GM12865 (cell line): ENCODE measurements around the gene DENND1A.

Source experiments
- DNase-seq: peaks from one replicate; pipeline ENCODE4 v3.0.0; 2010; ENCODE audit warnings: low read depth
- H3K4me3 ChIP-seq: 2 replicates; pipeline ENCODE4 v1.5.1; 2011; ENCODE audit warnings: mild to moderate bottlenecking, low read depth, low read length, control low read depth
- TF ChIP-seq, protein P1 (sequence below): IDR thresholded peaks from 2 replicates; pipeline ENCODE4 v1.5.1; 2011; ENCODE audit warnings: low read length, control low read depth, low read depth, inconsistent platforms; ENCODE audit not compliant: insufficient read depth; ENCODE audit errors: missing control alignments

Gene DENND1A

DNA sequence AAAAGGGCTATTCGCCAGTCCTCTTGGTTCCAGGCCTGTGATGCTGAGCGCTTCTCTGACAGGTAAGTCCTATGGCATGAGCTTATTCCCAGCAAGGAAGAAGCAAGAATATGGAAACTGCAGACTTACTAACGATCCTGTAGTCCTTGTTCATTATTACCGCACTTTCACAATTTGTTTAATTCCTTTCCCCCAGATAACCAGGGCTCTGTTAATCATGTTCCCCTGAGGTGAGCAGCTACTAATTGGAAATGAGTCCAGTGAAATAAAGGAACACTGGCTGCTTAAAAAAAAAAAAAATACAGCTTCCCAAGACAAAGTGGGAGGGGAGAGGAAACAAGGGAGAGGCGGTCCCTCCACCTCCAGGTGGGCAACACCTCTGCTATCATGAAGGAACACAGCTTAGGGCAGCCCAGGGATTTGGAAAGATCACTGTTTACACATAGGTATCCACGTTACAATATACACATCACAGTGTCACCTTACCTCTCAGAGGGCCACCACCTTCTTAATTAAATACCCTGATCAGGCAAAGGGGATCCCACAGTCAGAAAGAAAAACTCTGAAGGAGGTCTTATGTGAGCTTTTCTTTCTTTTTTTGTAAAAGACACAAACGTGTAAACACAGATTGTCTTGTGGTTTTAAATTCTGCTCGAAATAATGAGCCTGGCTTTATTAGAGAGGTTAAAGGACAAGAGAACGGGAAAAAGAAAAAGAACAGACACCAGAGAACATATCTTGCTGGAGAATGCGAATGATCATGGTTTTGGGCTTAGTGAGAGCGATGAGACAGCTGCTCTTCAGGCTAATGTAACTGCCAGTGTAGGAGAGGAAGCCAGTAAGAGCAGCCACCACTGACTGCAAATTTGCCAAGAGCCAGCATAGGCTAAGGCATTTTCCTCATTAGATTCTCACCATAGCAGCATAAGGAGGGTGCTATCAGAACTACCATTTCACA, 315.3 kb downstream of the DENND1A start:
- no peak for DNase-seq
- no peak overlapping the region for H3K4me3 ChIP-seq
- TF ChIP-seq, protein P1, sequence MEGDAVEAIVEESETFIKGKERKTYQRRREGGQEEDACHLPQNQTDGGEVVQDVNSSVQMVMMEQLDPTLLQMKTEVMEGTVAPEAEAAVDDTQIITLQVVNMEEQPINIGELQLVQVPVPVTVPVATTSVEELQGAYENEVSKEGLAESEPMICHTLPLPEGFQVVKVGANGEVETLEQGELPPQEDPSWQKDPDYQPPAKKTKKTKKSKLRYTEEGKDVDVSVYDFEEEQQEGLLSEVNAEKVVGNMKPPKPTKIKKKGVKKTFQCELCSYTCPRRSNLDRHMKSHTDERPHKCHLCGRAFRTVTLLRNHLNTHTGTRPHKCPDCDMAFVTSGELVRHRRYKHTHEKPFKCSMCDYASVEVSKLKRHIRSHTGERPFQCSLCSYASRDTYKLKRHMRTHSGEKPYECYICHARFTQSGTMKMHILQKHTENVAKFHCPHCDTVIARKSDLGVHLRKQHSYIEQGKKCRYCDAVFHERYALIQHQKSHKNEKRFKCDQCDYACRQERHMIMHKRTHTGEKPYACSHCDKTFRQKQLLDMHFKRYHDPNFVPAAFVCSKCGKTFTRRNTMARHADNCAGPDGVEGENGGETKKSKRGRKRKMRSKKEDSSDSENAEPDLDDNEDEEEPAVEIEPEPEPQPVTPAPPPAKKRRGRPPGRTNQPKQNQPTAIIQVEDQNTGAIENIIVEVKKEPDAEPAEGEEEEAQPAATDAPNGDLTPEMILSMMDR: no peak

DNA sequence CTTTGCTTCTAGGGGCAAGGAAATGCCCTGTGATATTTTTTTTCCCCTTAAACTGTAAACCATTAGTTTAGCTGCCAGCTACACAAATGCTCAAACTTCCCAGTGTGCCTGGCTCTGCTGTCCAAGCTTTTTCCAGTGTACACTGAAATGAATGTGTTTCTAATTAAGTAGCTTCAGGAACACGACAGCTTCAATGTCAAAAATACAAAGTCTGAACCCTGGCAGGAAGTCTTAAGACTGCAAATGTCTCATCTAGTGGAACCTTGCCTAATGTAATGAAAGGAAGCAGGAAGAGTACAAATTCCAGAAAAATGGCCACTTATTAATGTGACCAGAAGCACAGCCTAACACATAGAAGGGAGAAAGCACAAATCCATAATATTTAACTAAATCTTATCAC, 318.7 kb downstream of the DENND1A start:
- no peak for DNase-seq
- TF ChIP-seq, protein P1: no peak
- H3K4me3 ChIP-seq: no peak overlapping the region

DNA sequence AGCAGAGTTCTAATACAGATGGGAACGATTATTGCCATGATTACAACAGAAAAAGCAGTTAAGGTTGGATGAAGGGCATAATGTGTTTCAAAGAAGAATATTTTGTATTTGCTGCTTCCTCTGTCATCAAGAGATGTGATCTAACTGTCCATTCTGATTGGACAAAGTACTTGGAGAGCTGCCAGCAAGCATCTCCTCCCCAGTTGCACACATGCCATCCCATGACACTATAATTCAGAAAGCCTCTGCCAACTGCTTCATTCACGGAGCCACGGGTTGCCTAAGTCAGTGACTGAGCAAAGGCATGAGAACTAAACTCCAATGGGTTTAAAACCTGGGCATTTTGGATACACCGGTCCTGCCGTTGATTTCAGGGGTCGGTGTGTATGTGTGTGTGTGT, 320.1 kb downstream of the DENND1A start:
- no peak overlapping the region for H3K4me3 ChIP-seq
- DNase-seq: no peak
- TF ChIP-seq, protein P1: no peak

DNA sequence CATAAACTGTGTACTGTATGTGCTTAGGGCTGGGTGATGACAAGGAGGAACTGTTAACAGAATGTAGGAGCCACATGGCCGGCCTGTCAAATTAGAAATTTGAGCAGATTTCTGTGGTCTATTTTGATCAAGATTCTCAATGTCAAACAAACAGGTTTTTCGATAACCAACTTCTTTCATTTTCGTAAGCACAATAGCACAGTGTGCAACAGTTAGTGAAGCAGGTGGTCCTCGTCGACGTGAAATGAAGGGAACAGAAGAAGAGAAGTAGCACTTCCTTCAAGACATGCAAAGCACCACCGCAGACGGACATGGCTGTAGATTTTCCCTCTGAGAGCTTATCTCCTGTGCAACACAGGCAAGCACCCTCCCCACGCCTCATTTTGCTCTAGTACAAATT, 321.8 kb downstream of the DENND1A start:
- DNase-seq: peak; percentile 91
- peak overlapping the region; percentile 10; the same call in 1 of the 2 replicates for H3K4me3 ChIP-seq
- TF ChIP-seq, protein P1: no peak

DNA sequence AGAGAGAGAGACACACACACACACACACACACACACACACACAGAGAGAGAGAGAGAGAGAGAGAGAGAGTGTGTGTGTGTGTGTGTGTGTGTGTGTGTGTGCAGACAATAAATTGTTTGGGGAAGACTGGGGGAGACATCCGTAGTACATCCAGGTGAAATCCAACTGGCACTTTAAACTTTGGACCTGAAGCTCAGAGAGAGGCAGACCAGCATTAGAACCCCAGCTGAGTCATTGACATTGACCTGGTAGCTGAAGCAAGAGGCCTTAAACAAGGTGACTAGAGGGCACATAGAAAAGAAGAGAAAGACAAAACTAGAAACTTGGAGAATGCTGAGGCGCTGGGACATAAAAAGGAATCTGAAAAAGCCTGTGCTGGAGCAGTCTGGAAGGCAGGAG, 322.4 kb downstream of the DENND1A start:
- TF ChIP-seq, protein P1: no peak
- H3K4me3 ChIP-seq: no peak overlapping the region
- DNase-seq: no peak

DNA sequence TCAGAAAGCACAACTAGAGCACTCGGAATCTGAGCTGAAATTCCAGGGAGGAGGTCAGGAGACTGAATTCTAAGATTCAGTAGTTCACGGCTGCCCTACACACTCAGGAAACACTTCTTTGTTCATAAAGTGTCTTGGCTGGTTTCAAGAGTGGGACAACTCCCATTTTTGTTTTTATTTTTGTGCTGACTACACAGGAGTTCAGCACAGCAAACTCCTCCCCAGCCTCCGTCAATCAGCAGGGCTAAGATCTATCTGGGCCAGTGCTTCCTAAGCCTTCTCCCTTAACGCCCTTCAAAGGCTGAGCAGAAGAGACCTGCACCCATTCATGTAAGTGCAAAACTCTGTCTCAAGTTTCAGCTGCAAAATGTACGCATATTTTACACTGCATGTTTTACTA, 323.8 kb downstream of the DENND1A start:
- no peak for DNase-seq
- TF ChIP-seq, protein P1: no peak
- no peak overlapping the region for H3K4me3 ChIP-seq
